Measurements from ENCODE around the gene MIXL1. TPM values are rescaled to one million over a fixed set of nuclear protein-coding genes. Genes with fewer than 3 reads are reported as not detected.
A peak's percentile ranks its signal among the peaks of the same experiment; 100 is the strongest.

MIXL1 gene
- total and polyA plus RNA-seq, 2 of the 13 experiments (the other 11 are each of a cell fraction or from before 2014, with no cell fraction given), result 7.6 to 18.5 TPM

- TF ChIP-seq RAD21 (CRISPR knock-in tag; IDR thresholded peaks at IDR 0.05), result no peak
Measured at GRCh38 chr1:226274138-226274537, 50.7 kb downstream of the MIXL1 start (continued).

GRCh38 chr1:226276077-226276682 is 52.7 kb downstream of the MIXL1 start:
- intact Hi-C loops (cut with micrococcal nuclease; ENCODE audit: unreplicated experiment) (no loop called here), in situ Hi-C loops (cut with HindIII; ENCODE audit: extremely low pct_ligation_motif_present, low pct_unique_long_range_greater_than_20kb) (no loop called here)
- Histone ChIP-seq H2AFZ (ENCODE audit: low read length) (no peak overlapping the region), H3K9me3 (ENCODE audit: low read length) (no peaks in the 10 kb centered on the region), H3K79me2 (ENCODE audit: insufficient read depth, low read length) (no peaks in the 10 kb centered on the region), H3K36me3 (replicated peaks in 1 of 2; ENCODE audit: control insufficient read depth in 1 of 2, insufficient read depth in 2 of 2, low read length in 2 of 2) (peaks cover 0 to 4% of the 10 kb centered on the region in 2 experiments; a peak in 2 of 5 replicates), H3K4me1 (ENCODE audit: insufficient read depth, low read length) (no peaks in the 10 kb centered on the region), H4K20me1 (ENCODE audit: insufficient read depth, low read length) (no peaks in the 10 kb centered on the region), H3K9ac (ENCODE audit: insufficient read depth, low read depth, low read length) (no peak overlapping the region), H3K4me2 (ENCODE audit: low read depth, low read length) (no peak overlapping the region), H3K27me3 (ENCODE audit: control insufficient read depth in 1 of 2, insufficient read depth in 2 of 2, low read length in 2 of 2) (no peaks in the 10 kb centered on the region), H3K27ac (ENCODE audit: extremely low read length, insufficient read depth, low read length) (no peak overlapping the region), H3K4me3 (replicated peaks in 1 of 3; ENCODE audit: insufficient read depth in 1 of 3, low read depth in 2 of 3, low read length in 3 of 3) (no peak overlapping the region)
- WGBS (ENCODE audit: low lambda C conversion rate), result 90% methylated on average over 3 of the region's 3 CpGs
- TF ChIP-seq MAFF (IDR thresholded peaks at IDR 0.05; ENCODE audit: low read depth, low read length) (peak; percentile 52), ARID2 (CRISPR knock-in tag; IDR thresholded peaks at IDR 0.05; ENCODE audit: borderline replicate concordance) (no peak), ZNF451 (CRISPR knock-in tag; IDR thresholded peaks at IDR 0.05) (no peak), MAFK (conservative IDR thresholded peaks at IDR 0.05 in 1 of 2, IDR thresholded peaks at IDR 0.05 in 1 of 2; ENCODE audit: low read length in 2 of 2) (peak in 1 of 2 experiments; percentile 63; a peak in 2 of 4 replicates)
- no peak for FAIRE-seq
- POLR2A ChIA-PET, result no interaction called here
- no peak for DNase-seq (ENCODE audit: low spot score)
- no peak for ATAC-seq
- CTCF ChIA-PET (ENCODE audit: low intra/inter-chr PET ratio, low total read pairs), result no interaction called here
- no TSS peak for BruUV-seq (replicated peaks)

Other genes starting within 250 kb of the MIXL1 start
- gene SDE2, start 224.3 kb upstream of the MIXL1 start, total RNA-seq (2016; rRNA removed; fragmentation: Illumina TruSeq; extraction: Trizol), result 19.6 and 24.7 TPM in 2 replicates
- 9.3 and 10.8 TPM in 2 replicates for gene SDE2, start 224.3 kb upstream of the MIXL1 start, polyA plus RNA-seq (2011; rRNA removed)
- gene H3-3A, start 160.9 kb upstream of the MIXL1 start, total RNA-seq (2016; rRNA removed; fragmentation: Illumina TruSeq; extraction: Trizol), result 221 and 312 TPM in 2 replicates
- 244 and 320 TPM in 2 replicates for gene H3-3A, start 160.9 kb upstream of the MIXL1 start, polyA plus RNA-seq (2011; rRNA removed)
- 39.3 and 59.0 TPM in 2 replicates for gene ACBD3, start 36.9 kb upstream of the MIXL1 start, total RNA-seq (2016; rRNA removed; fragmentation: Illumina TruSeq; extraction: Trizol)
- 19.4 and 24.3 TPM in 2 replicates for gene ACBD3, start 36.9 kb upstream of the MIXL1 start, polyA plus RNA-seq (2011; rRNA removed)
- gene LIN9, start 85.5 kb downstream of the MIXL1 start, total RNA-seq (2016; rRNA removed; fragmentation: Illumina TruSeq; extraction: Trizol), result 10.0 and 15.8 TPM in 2 replicates
- 1.7 and 3.0 TPM in 2 replicates for gene LIN9, start 85.5 kb downstream of the MIXL1 start, polyA plus RNA-seq (2011; rRNA removed)
- gene PARP1, start 184.4 kb downstream of the MIXL1 start, total RNA-seq (2016; rRNA removed; fragmentation: Illumina TruSeq; extraction: Trizol), result 85.2 and 125 TPM in 2 replicates
- gene PARP1, start 184.4 kb downstream of the MIXL1 start, polyA plus RNA-seq (2011; rRNA removed), result 49.0 and 50.1 TPM in 2 replicates